Calu3 (cell line): ENCODE data around the gene ANKRD36B. TPM values are rescaled to one million over a fixed set of nuclear protein-coding genes. Genes with fewer than 3 reads are reported as not detected.
"Not testable (repeated sequence)": the region's sequence is repeated elsewhere in the genome, so short reads cannot be mapped to it uniquely, and the experiment has no call there.

Experiments used
- BruUV-seq: library from RNA; stranded (reverse); fragments of 400-500 nt; replicated peaks from 2 replicates; lab custom pipeline; 2021; lab: Mats Ljungman, UMichigan
- CTCF ChIA-PET: fragments of 300-600 bp; sonication (Branson Sonifier 250); formaldehyde crosslinking; loops from one replicate; lab custom pipeline; 2022; ENCODE audit warnings: antibody characterized with exemption; lab: Charles Lee
- DNase-seq: peaks from one replicate; pipeline ENCODE4 v3.0.0; 2022
- H3K27ac Mint-ChIP-seq: one replicate; pipeline ENCODE4 v1.8.0; 2022; ENCODE audit warnings: mixed read lengths; ENCODE audit not compliant: unreplicated experiment
- H3K27me3 Mint-ChIP-seq: one replicate; pipeline ENCODE4 v1.8.0; 2022; ENCODE audit warnings: mixed read lengths; ENCODE audit not compliant: unreplicated experiment
- H3K36me3 Mint-ChIP-seq: one replicate; pipeline ENCODE4 v1.8.0; 2022; ENCODE audit warnings: mild to moderate bottlenecking, moderate library complexity, mixed read lengths; ENCODE audit not compliant: insufficient read depth, unreplicated experiment
- H3K4me1 Mint-ChIP-seq: one replicate; pipeline ENCODE4 v1.8.0; 2022; ENCODE audit warnings: mild to moderate bottlenecking, low read depth, mixed read lengths; ENCODE audit not compliant: unreplicated experiment
- H3K4me3 Mint-ChIP-seq: one replicate; pipeline ENCODE4 v1.8.0; 2022; ENCODE audit warnings: mild to moderate bottlenecking, low read depth, moderate library complexity, mixed read lengths; ENCODE audit not compliant: unreplicated experiment
- H3K9me3 Mint-ChIP-seq: one replicate; pipeline ENCODE4 v1.8.0; 2022; ENCODE audit warnings: low read depth, mixed read lengths; ENCODE audit not compliant: unreplicated experiment
- CTCF ChIP-seq: fragments of 200-600 bp; IDR thresholded peaks from one replicate; pipeline ENCODE4 v1.8.0; 2022; ENCODE audit warnings: antibody characterized with exemption; ENCODE audit not compliant: unreplicated experiment
- intact Hi-C: fragments of 100-400 bp; cut with micrococcal nuclease; formaldehyde crosslinking; loops from one replicate; pipeline ENCODE4 v1.10.0; 2022; ENCODE audit not compliant: unreplicated experiment
- total RNA-seq: library from RNA; stranded (reverse); gene quantifications from 2 replicates; pipeline ENCODE4 v1.2.3, GENCODE V29; 2022

The ANKRD36B gene
- total RNA-seq, 1 experiment from 2014 or later = 19.4 TPM

GRCh38 chr2:97617911-97618310 lies 28.2 kb upstream of the ANKRD36B start:
- Mint-ChIP-seq H3K4me3 (no peak overlapping the region), H3K27me3 (no peaks in the 10 kb centered on the region), H3K36me3 (no peaks in the 10 kb centered on the region), H3K27ac (no peak overlapping the region), H3K4me1 (no peaks in the 10 kb centered on the region), H3K9me3 (no peaks in the 10 kb centered on the region)
- no TSS peak for BruUV-seq
- no peak for DNase-seq
- intact Hi-C loops = no loop called here
- TF ChIP-seq CTCF = no peak
- CTCF ChIA-PET = no interaction called here

- H3K36me3 Mint-ChIP-seq, DNase-seq, H3K4me3 Mint-ChIP-seq, H3K4me1 Mint-ChIP-seq, H3K27me3 Mint-ChIP-seq, intact Hi-C loops, CTCF ChIA-PET, H3K27ac Mint-ChIP-seq, BruUV-seq, H3K9me3 Mint-ChIP-seq: not testable (repeated sequence)
Measured at GRCh38 chr2:97615746-97616145, 26.1 kb upstream of the ANKRD36B start.

DNA sequence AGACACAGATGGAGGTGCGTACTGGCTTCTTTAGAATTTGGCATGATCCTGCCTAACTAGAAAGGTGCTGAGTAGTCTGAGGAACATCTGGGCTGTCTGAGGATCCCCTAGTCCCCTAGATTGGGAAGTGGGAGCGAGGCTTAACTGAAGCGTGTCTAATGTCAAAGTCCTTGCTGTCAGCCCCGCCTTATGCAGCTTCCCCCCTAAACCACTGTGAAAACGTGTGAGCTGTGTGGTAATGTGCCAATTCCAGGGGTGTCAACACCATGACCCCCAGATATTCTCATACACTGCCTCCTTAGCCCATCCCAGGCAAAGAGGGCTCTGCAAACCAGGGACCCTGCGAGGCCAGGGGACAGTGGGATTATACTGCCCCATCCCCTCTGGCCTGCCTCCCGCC lies 22.2 kb upstream of the ANKRD36B start:
- H3K4me3 Mint-ChIP-seq, H3K27ac Mint-ChIP-seq, CTCF ChIA-PET, H3K4me1 Mint-ChIP-seq, DNase-seq, H3K9me3 Mint-ChIP-seq, BruUV-seq, intact Hi-C loops, H3K27me3 Mint-ChIP-seq, H3K36me3 Mint-ChIP-seq: not testable (repeated sequence)

DNA sequence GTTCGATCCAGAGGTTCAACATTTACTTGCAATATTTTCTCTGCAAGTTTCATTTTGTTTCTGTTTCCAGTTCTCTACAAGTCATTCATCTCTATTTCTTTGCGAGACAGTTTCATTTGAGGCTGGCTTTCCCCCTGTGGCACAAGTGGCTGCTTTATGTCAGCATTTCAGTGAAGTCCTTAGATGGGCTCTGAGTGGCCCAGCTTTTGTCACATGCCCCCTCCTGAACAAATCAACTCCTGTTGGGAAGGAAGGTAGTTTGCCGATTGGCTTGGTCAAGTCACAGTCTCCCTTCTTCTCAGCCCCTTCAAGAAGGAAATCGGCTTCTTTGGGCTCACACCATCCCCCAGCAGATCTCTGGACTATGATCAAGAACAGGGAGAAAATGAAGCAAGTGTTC lies 19.1 kb upstream of the ANKRD36B start:
- CTCF ChIA-PET, H3K9me3 Mint-ChIP-seq, H3K4me3 Mint-ChIP-seq, H3K27me3 Mint-ChIP-seq, H3K4me1 Mint-ChIP-seq, BruUV-seq, H3K27ac Mint-ChIP-seq, H3K36me3 Mint-ChIP-seq, DNase-seq, intact Hi-C loops: not testable (repeated sequence)

DNA sequence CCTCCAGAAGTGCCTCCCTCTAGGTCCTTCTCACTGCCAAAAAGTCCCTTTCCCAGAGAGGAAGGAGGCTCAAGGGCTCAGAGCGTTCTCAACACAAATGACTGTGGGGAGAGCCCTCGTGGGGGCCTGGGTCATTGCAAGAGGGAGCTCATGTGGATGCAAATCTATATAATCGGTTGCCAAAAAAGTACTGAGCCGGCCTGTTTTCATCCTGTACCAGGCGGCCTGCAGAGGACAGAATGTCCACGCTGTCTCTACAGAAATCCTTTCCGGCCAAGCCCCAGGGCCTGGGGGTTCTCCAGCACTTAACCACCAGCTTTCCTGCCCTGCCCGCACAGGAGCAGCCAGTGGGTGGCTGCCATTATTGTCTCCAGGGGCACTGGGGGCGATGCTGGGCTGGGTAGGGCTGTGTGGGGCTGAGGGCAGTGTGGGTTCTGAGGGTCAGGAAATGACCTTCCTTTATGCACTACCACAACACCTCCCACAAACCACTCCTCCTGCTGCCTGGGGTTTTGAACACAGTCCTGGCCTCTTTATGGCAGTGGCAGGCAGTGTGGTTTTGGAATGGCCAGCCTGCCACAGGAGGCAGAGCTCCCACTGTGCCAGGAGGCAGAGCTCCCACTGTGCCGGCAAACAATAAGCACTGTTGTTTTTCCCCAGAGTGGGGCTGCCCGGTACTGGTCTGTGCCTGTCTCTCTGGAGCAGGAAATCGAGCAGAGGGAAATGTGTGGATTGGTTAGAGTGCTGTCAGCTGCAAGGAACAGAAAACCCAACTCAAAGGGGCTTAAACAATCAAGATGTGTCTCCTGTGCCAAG lies 16.1 kb upstream of the ANKRD36B start:
- CTCF ChIA-PET, H3K9me3 Mint-ChIP-seq, H3K36me3 Mint-ChIP-seq, H3K4me1 Mint-ChIP-seq, H3K4me3 Mint-ChIP-seq, intact Hi-C loops, H3K27ac Mint-ChIP-seq, DNase-seq, BruUV-seq: not testable (repeated sequence)
- H3K27me3 Mint-ChIP-seq = peaks cover 19% of the 10 kb centered on the region

DNA sequence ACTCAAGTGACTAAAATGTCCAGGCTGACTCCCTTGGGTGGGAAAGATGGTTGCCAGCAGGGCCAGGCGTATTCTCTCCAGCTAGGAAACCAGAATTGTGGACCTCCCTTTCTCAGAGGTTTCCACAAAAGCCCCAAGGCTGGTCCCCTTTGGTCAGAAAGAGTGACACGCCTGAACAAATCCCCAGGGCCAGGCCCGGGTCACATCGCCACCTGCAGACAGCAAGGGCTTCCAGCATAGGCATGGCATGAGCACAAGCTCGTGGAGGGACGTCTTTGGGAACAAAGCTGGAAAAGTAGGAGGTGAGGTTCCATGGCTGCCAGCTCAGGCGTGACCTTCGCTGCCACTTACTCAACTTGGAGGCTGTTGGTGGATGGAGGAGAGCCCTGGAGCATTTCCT lies 15.4 kb upstream of the ANKRD36B start:
- H3K27ac Mint-ChIP-seq, CTCF ChIA-PET, H3K4me3 Mint-ChIP-seq, BruUV-seq, intact Hi-C loops, H3K9me3 Mint-ChIP-seq, DNase-seq, H3K36me3 Mint-ChIP-seq, H3K4me1 Mint-ChIP-seq: not testable (repeated sequence)
- H3K27me3 Mint-ChIP-seq = peaks cover 25% of the 10 kb centered on the region

- not testable (repeated sequence) for H3K4me3 Mint-ChIP-seq
Measured at GRCh38 chr2:97601537-97601936, 11.9 kb upstream of the ANKRD36B start.

DNA sequence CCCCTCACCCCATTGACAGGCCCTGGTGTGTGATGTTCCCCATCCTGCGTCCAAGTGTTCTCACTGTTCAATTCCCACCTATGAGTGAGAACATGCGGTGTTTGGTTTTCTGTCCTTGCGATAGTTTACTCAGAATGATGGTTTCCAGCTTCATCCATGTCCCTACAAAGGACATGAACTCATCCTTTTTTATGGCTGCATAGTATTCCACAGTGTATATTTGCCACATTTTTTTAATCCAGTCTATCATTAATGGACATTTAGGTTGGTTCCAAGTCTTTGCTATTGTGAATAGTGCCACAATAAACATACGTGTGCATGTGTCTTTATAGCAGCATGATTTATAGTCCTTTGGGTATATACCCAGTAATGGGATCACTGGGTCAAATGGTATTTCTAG lies 6.5 kb upstream of the ANKRD36B start:
- BruUV-seq, DNase-seq, H3K9me3 Mint-ChIP-seq, H3K27ac Mint-ChIP-seq, CTCF ChIA-PET, H3K4me1 Mint-ChIP-seq, intact Hi-C loops, H3K4me3 Mint-ChIP-seq, H3K36me3 Mint-ChIP-seq: not testable (repeated sequence)
- peaks cover 72% of the 10 kb centered on the region for H3K27me3 Mint-ChIP-seq

More at GRCh38 chr2:97601537-97601936, 11.9 kb upstream of the ANKRD36B start:
- H3K4me1 Mint-ChIP-seq, CTCF ChIA-PET, intact Hi-C loops, DNase-seq, H3K36me3 Mint-ChIP-seq, H3K9me3 Mint-ChIP-seq, H3K27ac Mint-ChIP-seq, BruUV-seq: not testable (repeated sequence)
- peaks cover 53% of the 10 kb centered on the region for H3K27me3 Mint-ChIP-seq

GRCh38 chr2:97593520-97593919 lies 3.8 kb upstream of the ANKRD36B start:
- peaks cover 45% of the 10 kb centered on the region for H3K27me3 Mint-ChIP-seq
- BruUV-seq, H3K4me3 Mint-ChIP-seq, H3K27ac Mint-ChIP-seq, CTCF ChIA-PET, intact Hi-C loops, H3K4me1 Mint-ChIP-seq, H3K9me3 Mint-ChIP-seq, DNase-seq: not testable (repeated sequence)
- H3K36me3 Mint-ChIP-seq = peaks cover 16% of the 10 kb centered on the region
